ENCODE measurements around the gene TMEM89. TPM values are rescaled to one million over a fixed set of nuclear protein-coding genes. Genes with fewer than 3 reads are reported as not detected.

Gene TMEM89
- total and polyA plus RNA-seq, 5 experiments from 2014 or later: not detected

GRCh38 chr3:48655606-48656005 lies 34.0 kb upstream of the TMEM89 start:
- H3K4me3 Mint-ChIP-seq: peak overlapping the region; percentile 71 to 89 (median 76)
- peaks cover 0 to 12% (median 3%) of the 10 kb centered on the region in 5 donors for H3K27me3 Mint-ChIP-seq
- peaks cover 1 to 28% (median 13%) of the 10 kb centered on the region in 4 donors for H3K4me1 Mint-ChIP-seq
- peaks cover 0 to 11% (median 0%) of the 10 kb centered on the region in 3 donors for H3K36me3 Mint-ChIP-seq
- DNase-seq (peak in 9 of 10 donors; percentile 23 to 77 (median 44)), ATAC-seq (peak; percentile 35 to 45)
- H3K9me3 Mint-ChIP-seq: no peaks in the 10 kb centered on the region
- POLR2A ChIA-PET: interaction anchor here (1.2 to 1.4 kb wide), 2 partner anchors 21 to 34 kb away, joined by 3 to 4 read pairs; partner anchors contain the start of genes SLC26A6 and TMEM89
- peak overlapping the region; percentile 35 to 93 (median 90) for H3K27ac Mint-ChIP-seq

- no peak for DNase-seq
- POLR2A ChIA-PET: interaction anchor here (1.2 kb wide), 1 partner anchor 20 kb away, joined by 4 read pairs; the partner anchor contains the start of gene SLC26A6
- ATAC-seq: no peak
- Mint-ChIP-seq H3K4me3 (peak overlapping the region; percentile 71 to 89 (median 76)), H3K4me1 (peaks cover 1 to 28% (median 12%) of the 10 kb centered on the region in 4 donors), H3K27me3 (peaks cover 0 to 7% (median 3%) of the 10 kb centered on the region in 5 donors), H3K36me3 (peaks cover 0 to 11% (median 0%) of the 10 kb centered on the region in 3 donors), H3K27ac (peak overlapping the region; percentile 35 to 92 (median 84)), H3K9me3 (no peaks in the 10 kb centered on the region)
These were observed 33.5 kb upstream of the TMEM89 start for GRCh38 chr3:48655063-48655462.

- no peak for ATAC-seq
- peaks cover 1 to 28% (median 12%) of the 10 kb centered on the region in 4 donors for H3K4me1 Mint-ChIP-seq
- H3K4me3 Mint-ChIP-seq: peak overlapping the region in 4 of 10 donors; percentile 30 to 53 (median 44)
- H3K9me3 Mint-ChIP-seq: no peaks in the 10 kb centered on the region
- H3K27ac Mint-ChIP-seq: peak overlapping the region in 3 of 10 donors; percentile 34 to 83 (median 82)
- peaks cover 0 to 13% (median 0%) of the 10 kb centered on the region in 3 donors for H3K36me3 Mint-ChIP-seq
- no peak for DNase-seq
- H3K27me3 Mint-ChIP-seq: no peaks in the 10 kb centered on the region
- POLR2A ChIA-PET: no interaction called here
These were observed 31.6 kb upstream of the TMEM89 start for GRCh38 chr3:48652923-48653715.

GRCh38 chr3:48651771-48652170 lies 30.2 kb upstream of the TMEM89 start:
- DNase-seq (no peak), ATAC-seq (no peak)
- POLR2A ChIA-PET: no interaction called here
- Mint-ChIP-seq H3K9me3 (no peaks in the 10 kb centered on the region), H3K4me3 (no peak overlapping the region), H3K27me3 (no peaks in the 10 kb centered on the region), H3K36me3 (peaks cover 0 to 13% (median 0%) of the 10 kb centered on the region in 3 donors), H3K27ac (no peak overlapping the region), H3K4me1 (peaks cover 1 to 17% (median 7%) of the 10 kb centered on the region in 4 donors)

- DNase-seq (no peak), ATAC-seq (no peak)
- Mint-ChIP-seq H3K27ac (no peak overlapping the region), H3K27me3 (no peaks in the 10 kb centered on the region), H3K4me3 (no peak overlapping the region), H3K9me3 (no peaks in the 10 kb centered on the region), H3K36me3 (peaks cover 0 to 13% (median 0%) of the 10 kb centered on the region in 3 donors), H3K4me1 (peaks cover 1 to 15% (median 6%) of the 10 kb centered on the region in 4 donors)
- POLR2A ChIA-PET: no interaction called here
These were observed 29.2 kb upstream of the TMEM89 start for GRCh38 chr3:48650723-48651122.

GRCh38 chr3:48648188-48648850 lies 26.8 kb upstream of the TMEM89 start:
- POLR2A ChIA-PET: no interaction called here
- H3K36me3 Mint-ChIP-seq: peaks cover 0 to 4% (median 0%) of the 10 kb centered on the region in 3 donors
- H3K4me1 Mint-ChIP-seq: peaks cover 0 to 2% (median 0%) of the 10 kb centered on the region in 4 donors
- H3K27me3 Mint-ChIP-seq: no peaks in the 10 kb centered on the region
- no peak overlapping the region for H3K4me3 Mint-ChIP-seq
- H3K27ac Mint-ChIP-seq: peak overlapping the region in 1 of 10 donors; percentile 77
- ATAC-seq: no peak
- H3K9me3 Mint-ChIP-seq: no peaks in the 10 kb centered on the region
- no peak for DNase-seq

- Mint-ChIP-seq H3K36me3 (peaks cover 0 to 5% (median 0%) of the 10 kb centered on the region in 3 donors), H3K27me3 (no peaks in the 10 kb centered on the region), H3K4me1 (peaks cover 0 to 2% (median 0%) of the 10 kb centered on the region in 4 donors), H3K9me3 (no peaks in the 10 kb centered on the region), H3K27ac (peak overlapping the region in 1 of 10 donors; percentile 77), H3K4me3 (peak overlapping the region in 1 of 10 donors; percentile 38)
- POLR2A ChIA-PET: no interaction called here
- DNase-seq (no peak), ATAC-seq (no peak)
These were observed 26.1 kb upstream of the TMEM89 start for GRCh38 chr3:48647714-48648113.

GRCh38 chr3:48644898-48645760 lies 23.6 kb upstream of the TMEM89 start:
- POLR2A ChIA-PET: no interaction called here
- no peaks in the 10 kb centered on the region for H3K27me3 Mint-ChIP-seq
- no peak overlapping the region for H3K4me3 Mint-ChIP-seq
- H3K27ac Mint-ChIP-seq: no peak overlapping the region
- ATAC-seq (no peak), DNase-seq (no peak)
- peaks cover 0 to 2% (median 0%) of the 10 kb centered on the region in 4 donors for H3K4me1 Mint-ChIP-seq
- no peaks in the 10 kb centered on the region for H3K9me3 Mint-ChIP-seq
- peaks cover 0 to 12% (median 0%) of the 10 kb centered on the region in 3 donors for H3K36me3 Mint-ChIP-seq

- H3K4me1 Mint-ChIP-seq: peaks cover 0 to 2% (median 0%) of the 10 kb centered on the region in 4 donors
- H3K9me3 Mint-ChIP-seq: no peaks in the 10 kb centered on the region
- H3K27me3 Mint-ChIP-seq: no peaks in the 10 kb centered on the region
- peaks cover 0 to 10% (median 0%) of the 10 kb centered on the region in 3 donors for H3K36me3 Mint-ChIP-seq
- DNase-seq (no peak), ATAC-seq (no peak)
- H3K4me3 Mint-ChIP-seq: no peak overlapping the region
- no peak overlapping the region for H3K27ac Mint-ChIP-seq
- POLR2A ChIA-PET: interaction anchor here (0.6 kb wide), 1 partner anchor 592 kb away, joined by 4 read pairs; no protein-coding TSS in a partner anchor
These were observed 21.0 kb upstream of the TMEM89 start for GRCh38 chr3:48642605-48643004.

GRCh38 chr3:48641396-48641795 lies 19.8 kb upstream of the TMEM89 start:
- peaks cover 0 to 4% (median 3%) of the 10 kb centered on the region in 4 donors for H3K4me1 Mint-ChIP-seq
- H3K27ac Mint-ChIP-seq: no peak overlapping the region
- ATAC-seq: no peak
- no peak overlapping the region for H3K4me3 Mint-ChIP-seq
- no peaks in the 10 kb centered on the region for H3K9me3 Mint-ChIP-seq
- peaks cover 0 to 10% (median 0%) of the 10 kb centered on the region in 3 donors for H3K36me3 Mint-ChIP-seq
- POLR2A ChIA-PET: no interaction called here
- H3K27me3 Mint-ChIP-seq: no peaks in the 10 kb centered on the region
- no peak for DNase-seq

GRCh38 chr3:48639944-48640606 lies 18.5 kb upstream of the TMEM89 start:
- Mint-ChIP-seq H3K4me3 (no peak overlapping the region), H3K4me1 (peaks cover 0 to 15% (median 7%) of the 10 kb centered on the region in 4 donors), H3K27me3 (no peaks in the 10 kb centered on the region), H3K36me3 (peaks cover 0 to 10% (median 0%) of the 10 kb centered on the region in 3 donors), H3K27ac (no peak overlapping the region), H3K9me3 (no peaks in the 10 kb centered on the region)
- POLR2A ChIA-PET: no interaction called here
- no peak for ATAC-seq
- no peak for DNase-seq

- Mint-ChIP-seq H3K4me1 (peaks cover 1 to 27% (median 18%) of the 10 kb centered on the region in 4 donors), H3K4me3 (peak overlapping the region in 9 of 10 donors; percentile 16 to 88 (median 65)), H3K27ac (peak overlapping the region in 1 of 10 donors; percentile 55), H3K27me3 (no peaks in the 10 kb centered on the region), H3K36me3 (peaks cover 0 to 6% (median 0%) of the 10 kb centered on the region in 3 donors), H3K9me3 (no peaks in the 10 kb centered on the region)
- POLR2A ChIA-PET: no interaction called here
- ATAC-seq (no peak), DNase-seq (no peak)
These were observed 15.7 kb upstream of the TMEM89 start for GRCh38 chr3:48637305-48637704.

Measured in naive thymus-derived CD8-positive, alpha-beta T cell (primary cell).